GM12864 (cell line): Measurements from ENCODE around the gene HID1.

ENCODE experiments used
- DNase-seq: peaks from one replicate; pipeline ENCODE4 v3.0.0-alpha.2; 2011; ENCODE audit warnings: low read depth
- H3K4me3 ChIP-seq: 2 replicates; pipeline ENCODE4 v1.5.1; 2011; ENCODE audit warnings: mild to moderate bottlenecking, low read depth, low read length, control low read depth
- TF ChIP-seq, protein P1 (sequence below): IDR thresholded peaks from 2 replicates; pipeline ENCODE4 v1.5.1; 2011; ENCODE audit warnings: low read depth, mild to moderate bottlenecking, moderate library complexity, low read length, control low read depth, inconsistent platforms; ENCODE audit errors: missing control alignments

HID1 gene

DNA sequence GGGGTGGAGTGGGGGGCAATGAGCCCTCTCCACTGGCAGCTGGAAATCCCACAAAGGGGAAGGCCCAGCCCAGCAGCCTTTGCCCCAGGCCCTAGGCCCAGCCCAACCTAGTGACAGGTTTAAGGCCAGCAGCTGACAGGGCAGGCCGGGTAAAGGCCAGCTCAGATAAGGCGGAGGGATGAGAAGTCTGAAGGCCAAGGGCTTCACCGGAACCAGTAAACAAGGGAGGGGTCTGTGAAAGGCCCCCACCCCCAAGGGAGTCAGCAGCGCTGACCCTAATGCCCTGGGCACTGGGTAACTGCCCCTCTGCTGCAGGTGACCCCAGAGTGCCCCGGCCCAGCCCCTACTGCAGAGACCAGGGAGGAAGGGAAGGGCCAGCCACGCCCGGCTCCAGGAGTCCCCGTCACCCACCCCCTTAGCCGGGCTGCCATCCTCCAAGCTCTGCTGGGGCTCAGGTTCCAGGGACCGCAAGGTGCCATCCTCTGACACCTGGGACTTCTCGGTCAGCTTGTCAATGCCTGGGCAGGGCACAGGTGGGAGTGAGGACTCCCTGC lies 19.3 kb downstream of the HID1 start:
- DNase-seq, result no peak
- no peak overlapping the region for H3K4me3 ChIP-seq
- TF ChIP-seq, protein P1, sequence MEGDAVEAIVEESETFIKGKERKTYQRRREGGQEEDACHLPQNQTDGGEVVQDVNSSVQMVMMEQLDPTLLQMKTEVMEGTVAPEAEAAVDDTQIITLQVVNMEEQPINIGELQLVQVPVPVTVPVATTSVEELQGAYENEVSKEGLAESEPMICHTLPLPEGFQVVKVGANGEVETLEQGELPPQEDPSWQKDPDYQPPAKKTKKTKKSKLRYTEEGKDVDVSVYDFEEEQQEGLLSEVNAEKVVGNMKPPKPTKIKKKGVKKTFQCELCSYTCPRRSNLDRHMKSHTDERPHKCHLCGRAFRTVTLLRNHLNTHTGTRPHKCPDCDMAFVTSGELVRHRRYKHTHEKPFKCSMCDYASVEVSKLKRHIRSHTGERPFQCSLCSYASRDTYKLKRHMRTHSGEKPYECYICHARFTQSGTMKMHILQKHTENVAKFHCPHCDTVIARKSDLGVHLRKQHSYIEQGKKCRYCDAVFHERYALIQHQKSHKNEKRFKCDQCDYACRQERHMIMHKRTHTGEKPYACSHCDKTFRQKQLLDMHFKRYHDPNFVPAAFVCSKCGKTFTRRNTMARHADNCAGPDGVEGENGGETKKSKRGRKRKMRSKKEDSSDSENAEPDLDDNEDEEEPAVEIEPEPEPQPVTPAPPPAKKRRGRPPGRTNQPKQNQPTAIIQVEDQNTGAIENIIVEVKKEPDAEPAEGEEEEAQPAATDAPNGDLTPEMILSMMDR, result no peak

DNA sequence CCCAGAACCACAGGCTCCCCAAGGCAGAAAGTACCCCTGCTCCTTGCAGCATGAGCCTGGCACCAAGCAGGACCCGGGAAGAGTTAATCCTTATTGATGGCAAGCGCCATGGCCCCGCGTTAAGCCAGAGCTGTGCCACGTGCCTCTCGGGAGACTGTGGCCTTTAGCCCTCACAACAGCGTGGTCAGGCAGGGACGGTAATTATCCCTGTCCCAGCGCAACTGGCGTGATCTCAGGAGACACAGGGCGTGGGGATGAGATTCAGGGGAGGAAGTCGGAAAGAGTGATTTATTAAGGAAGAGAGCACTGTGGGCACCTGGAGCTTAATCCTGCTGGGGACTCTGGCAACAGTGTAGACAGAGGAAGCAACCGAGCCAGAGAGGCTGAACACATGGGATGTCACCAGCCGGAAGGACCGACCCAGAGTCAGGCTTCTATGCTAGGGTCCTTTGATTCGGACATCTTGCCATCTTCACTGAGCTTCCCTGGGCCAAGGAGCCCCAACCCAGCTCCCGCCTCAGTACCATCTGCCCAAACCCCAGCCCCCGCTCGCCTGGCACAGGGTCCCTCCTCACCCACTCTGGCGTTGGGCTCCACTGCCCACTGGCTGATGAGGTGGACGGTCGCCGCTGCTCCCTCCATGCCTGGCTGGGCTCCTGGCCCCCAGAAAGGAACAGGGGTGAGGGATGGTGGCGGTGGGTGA lies 20.0 kb downstream of the HID1 start:
- TF ChIP-seq, protein P1, result no peak
- H3K4me3 ChIP-seq, result no peak overlapping the region
- no peak for DNase-seq

GRCh38 chr17:74951680-74952421 lies 20.7 kb downstream of the HID1 start:
- TF ChIP-seq, protein P1, result no peak
- DNase-seq, result no peak
- H3K4me3 ChIP-seq, result no peak overlapping the region

DNA sequence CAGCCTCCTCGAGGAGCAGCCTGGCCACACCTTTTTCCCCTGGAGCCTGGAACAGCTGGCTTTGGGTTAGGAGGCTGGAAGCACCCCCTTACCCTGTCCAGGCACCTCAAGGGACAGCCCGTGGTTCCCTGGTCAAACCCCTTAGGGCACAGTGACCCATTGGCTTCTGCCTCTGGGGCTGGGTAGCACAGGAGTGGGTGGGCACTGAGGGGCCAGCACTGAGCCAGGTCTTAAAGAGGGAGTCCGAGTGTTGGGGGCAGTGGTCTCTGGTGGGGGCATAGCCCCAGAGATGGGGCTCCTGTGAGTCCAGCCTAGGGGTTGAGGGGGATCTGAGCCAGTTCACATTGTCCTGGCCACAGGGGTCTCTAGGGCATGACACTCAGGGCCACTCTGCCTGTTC lies 21.5 kb downstream of the HID1 start:
- no peak overlapping the region for H3K4me3 ChIP-seq
- TF ChIP-seq, protein P1, result no peak
- DNase-seq, result no peak

DNA sequence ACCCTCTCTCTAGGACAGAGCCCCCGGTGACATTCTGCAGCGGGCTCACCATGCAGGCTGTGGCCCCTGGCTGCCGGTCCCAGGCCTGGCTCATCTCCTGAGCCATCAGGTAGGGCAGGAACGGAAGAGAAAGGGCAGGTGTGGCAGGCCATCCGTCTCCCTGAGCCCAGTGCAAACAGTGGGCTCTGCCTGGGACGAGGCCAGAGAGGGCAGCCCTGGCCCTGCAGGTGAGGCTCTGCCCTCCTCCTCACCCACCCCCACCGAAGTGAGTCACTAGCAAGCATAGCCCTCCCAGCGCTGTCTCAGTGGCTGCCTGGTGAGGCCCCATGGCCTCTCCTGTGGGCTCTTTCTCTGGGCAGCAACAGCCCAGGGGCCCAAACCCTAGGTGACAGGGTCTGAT lies 22.4 kb downstream of the HID1 start:
- TF ChIP-seq, protein P1, result no peak
- no peak overlapping the region for H3K4me3 ChIP-seq
- no peak for DNase-seq

GRCh38 chr17:74949455-74950115 lies 23.0 kb downstream of the HID1 start:
- no peak for DNase-seq
- TF ChIP-seq, protein P1, result no peak
- H3K4me3 ChIP-seq, result no peak overlapping the region
